HG03025 (cell line): ENCODE measurements around the gene ESRRG.

Source experiments
- ATAC-seq: cut with Tn5 transposase; IDR thresholded peaks from one replicate; pipeline ENCODE4 v1.9.1; 2021; ENCODE audit warnings: mild to moderate bottlenecking, moderate library complexity; ENCODE audit not compliant: unreplicated experiment, low FRiP score

ESRRG gene

DNA sequence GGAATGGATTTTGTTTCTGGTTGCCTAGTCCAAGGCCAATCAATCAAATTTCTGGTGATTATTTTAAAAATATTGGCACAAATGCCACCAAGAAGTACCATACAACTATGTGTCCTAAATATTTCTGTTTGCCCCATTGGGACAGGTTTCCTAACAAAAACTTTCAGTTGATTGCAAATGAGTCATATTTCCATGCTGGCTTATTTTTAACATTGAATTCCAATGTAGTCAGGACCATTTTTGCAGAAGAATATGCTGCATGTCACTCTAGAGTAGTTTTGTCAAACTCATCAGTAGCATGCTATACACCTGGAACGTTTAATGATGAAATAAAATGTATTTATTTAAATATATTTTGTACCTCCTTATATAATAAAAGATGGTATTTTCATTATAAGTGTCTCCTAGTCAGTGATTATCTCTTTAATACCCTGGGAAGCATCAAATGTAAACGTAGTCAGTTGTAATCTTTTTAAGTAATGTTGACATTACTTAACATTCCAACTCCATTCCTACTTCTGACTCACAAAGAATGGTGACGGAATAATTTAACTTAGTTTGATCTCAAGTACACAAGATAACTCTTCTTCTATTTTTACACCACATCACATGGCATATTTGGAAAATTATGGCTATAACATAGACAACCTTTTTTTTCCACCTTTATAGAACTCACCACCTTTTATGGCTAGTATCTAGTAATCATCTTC is 261.0 kb downstream of the ESRRG start:
- no peak for ATAC-seq

DNA sequence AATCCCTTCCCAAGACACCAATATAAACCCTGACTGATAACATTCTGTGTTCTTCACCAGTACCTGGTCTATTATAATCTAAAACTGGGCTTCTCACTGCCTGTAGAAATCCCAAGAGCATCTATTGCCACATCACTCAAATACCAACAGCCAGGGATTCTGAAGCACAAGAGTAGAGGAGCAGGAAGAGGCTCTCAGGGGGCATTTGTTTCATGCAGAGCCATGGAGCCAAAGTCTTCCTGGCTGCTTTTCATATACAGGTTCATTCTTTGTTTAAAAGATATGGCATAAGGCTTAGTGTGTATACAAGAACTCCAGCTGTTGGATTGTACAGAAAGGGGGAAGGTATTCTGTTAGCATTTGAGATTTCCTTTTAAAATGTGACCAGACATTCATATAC is 261.8 kb downstream of the ESRRG start:
- no peak for ATAC-seq

DNA sequence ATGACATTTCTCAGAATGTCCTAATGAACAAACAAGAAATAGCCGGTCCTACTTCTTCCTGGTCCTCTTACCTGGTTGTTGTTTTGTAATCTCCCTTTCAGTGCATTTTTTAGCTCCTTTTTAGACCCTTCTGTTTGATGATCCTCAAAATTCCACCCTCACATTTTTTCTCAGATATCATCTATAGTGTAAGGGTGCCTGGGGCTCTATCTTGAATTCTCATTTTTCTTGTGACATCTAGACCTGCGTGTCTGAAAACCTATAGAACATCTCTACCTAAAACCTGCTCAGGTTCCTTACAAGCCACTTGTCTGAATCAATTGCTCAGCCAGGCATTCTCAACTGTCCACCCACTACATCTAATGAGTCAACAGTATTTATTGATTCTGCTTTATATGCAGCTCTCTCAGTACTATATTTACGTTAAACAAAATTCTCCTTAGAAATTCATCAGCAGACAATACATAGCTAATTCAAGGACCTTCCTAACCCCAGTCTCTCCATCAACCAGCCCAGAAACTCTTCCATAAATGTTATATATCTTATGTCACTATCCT is 263.5 kb downstream of the ESRRG start:
- no peak for ATAC-seq

DNA sequence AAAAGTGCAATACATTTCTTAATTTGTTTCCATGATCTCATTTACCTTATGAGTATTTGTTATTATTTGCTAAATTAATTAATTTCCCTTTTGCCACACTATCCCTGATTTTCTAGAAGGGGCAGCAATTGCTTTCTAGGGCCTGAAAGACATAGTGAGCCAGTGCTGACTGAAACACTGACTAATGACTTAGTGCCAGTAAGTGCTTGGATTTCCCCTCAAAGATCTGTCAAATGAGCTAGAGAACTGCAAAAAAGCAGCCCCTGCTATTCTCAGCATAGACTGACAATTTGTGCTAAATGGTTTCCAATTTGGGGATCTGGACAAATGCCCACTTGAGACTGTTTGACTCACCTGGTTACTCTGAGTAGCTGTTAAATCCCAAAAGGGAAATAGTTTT is 264.4 kb downstream of the ESRRG start:
- ATAC-seq, result no peak

DNA sequence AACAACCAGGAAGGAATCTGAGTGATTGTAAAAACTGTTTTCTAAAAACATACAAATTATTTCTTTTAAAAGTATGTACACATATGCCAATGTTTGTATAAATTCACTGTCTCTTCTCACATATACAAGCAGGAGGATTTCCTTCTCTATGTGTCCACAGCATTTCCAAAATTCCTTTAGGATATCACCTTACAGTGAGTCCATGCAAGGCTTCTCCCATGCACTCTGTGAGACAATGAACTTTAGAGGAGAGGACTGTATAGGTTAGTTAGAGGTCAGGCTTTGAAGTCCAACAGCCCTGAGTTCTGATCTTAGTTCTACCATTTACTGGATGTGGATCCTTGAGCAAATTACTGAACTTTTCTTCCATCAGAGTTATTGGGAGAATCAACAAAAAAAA is 265.9 kb downstream of the ESRRG start:
- ATAC-seq, result no peak

DNA sequence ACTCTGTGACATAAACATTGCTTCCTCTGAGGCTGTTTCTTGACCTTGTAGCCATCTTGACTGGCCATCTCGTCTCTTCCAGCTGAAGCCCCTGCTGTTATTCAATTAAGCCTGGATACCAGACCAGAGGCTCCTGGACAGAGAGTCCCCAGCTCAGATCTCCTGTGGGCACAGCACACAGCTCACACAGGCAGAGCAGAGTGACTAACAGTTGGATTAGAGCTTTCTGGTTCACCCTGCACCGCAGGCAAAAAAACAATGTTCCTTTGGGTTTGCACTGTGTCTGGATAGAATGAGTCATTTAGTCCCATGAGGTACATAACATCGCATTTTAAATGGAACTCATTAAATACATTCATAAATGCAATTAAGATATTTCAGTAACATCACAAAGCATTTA is 266.5 kb downstream of the ESRRG start:
- no peak for ATAC-seq

DNA sequence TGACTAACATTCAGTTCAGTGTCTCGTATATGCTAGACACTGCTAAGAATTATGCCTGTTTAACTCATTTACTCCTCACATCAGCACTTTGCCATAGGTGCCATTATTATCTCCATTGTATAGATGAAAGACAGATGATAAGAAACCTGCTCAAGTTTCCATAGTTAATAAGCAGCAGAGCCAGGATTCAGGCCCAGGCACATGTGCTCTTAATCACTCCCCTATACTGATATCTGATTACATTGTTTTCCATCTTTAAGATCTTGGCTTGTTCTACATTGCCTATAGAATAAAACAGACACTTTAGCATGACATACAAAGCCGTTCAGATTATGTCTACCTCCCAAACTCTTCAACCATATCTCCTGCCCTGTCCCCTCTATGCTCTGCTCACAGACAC is 269.5 kb downstream of the ESRRG start:
- ATAC-seq, result no peak
